CD4-positive, alpha-beta memory T cell (primary cell): ENCODE measurements around the gene PFDN1. TPM values are rescaled to one million over a fixed set of nuclear protein-coding genes. Genes with fewer than 3 reads are reported as not detected.

ENCODE experiments used
- CTCF ChIA-PET: fragments of 350-600 bp; sonication (Branson Sonifier 250); formaldehyde crosslinking; loops from one replicate; lab custom pipeline; 2021; ENCODE audit warnings: inconsistent platforms; ENCODE audit not compliant: partially characterized antibody; lab: Charles Lee
- POLR2A ChIA-PET: fragments of 350-600 bp; sonication (Branson Sonifier 250); formaldehyde crosslinking; loops from one replicate; lab custom pipeline; 2021; ENCODE audit not compliant: partially characterized antibody; lab: Charles Lee
- DNase-seq, 5 donors: peaks; one replicate each; pipeline versions ENCODE4 v3.0.0 to v3.0.0-alpha.2; 2020 to 2022; ENCODE audit warnings: mixed read lengths in 1 of 5
- H3K27ac ChIP-seq: one replicate; pipeline ENCODE4 v1.7.0; 2013; ENCODE audit warnings: low read depth, low read length
- H3K27me3 ChIP-seq: 2 replicates; pipeline ENCODE4 v1.7.0; 2013; ENCODE audit warnings: mild to moderate bottlenecking, low read length, moderate library complexity; ENCODE audit not compliant: insufficient read depth
- H3K36me3 ChIP-seq: 2 replicates; pipeline ENCODE4 v1.7.0; 2013; ENCODE audit warnings: mild to moderate bottlenecking, low read length, moderate library complexity; ENCODE audit not compliant: insufficient read depth
- H3K4me1 ChIP-seq: 2 replicates; pipeline ENCODE4 v1.7.0; 2013; ENCODE audit warnings: mild to moderate bottlenecking, low read length, moderate library complexity; ENCODE audit not compliant: insufficient read depth
- H3K4me3 ChIP-seq, 2 donors: one replicate each; pipeline ENCODE4 v1.7.0; 2013; ENCODE audit warnings: low read length in 2 of 2, mild to moderate bottlenecking in 1 of 2
- H3K9me3 ChIP-seq, 2 donors: one replicate each; pipeline ENCODE4 v1.7.0; 2013; ENCODE audit warnings: low read length in 2 of 2, control low read depth in 1 of 2; ENCODE audit not compliant: control insufficient read depth in 1 of 2
- H3K27ac Mint-ChIP-seq, 7 donors: one replicate each; pipeline ENCODE4 v1.8.0; 2020 to 2021; ENCODE audit warnings: mixed read lengths in 7 of 7, mild to moderate bottlenecking in 6 of 7, inconsistent platforms in 3 of 7, moderate library complexity in 3 of 7
- H3K27me3 Mint-ChIP-seq, 2 donors: one replicate each; pipeline ENCODE4 v1.8.0; 2020 to 2021; ENCODE audit warnings: mixed read lengths in 2 of 2
- H3K36me3 Mint-ChIP-seq, 2 donors: one replicate each; pipeline ENCODE4 v1.8.0; 2020 to 2021; ENCODE audit warnings: mixed read lengths in 2 of 2, inconsistent platforms in 1 of 2, mild to moderate bottlenecking in 1 of 2
- H3K4me1 Mint-ChIP-seq, 4 donors: one replicate each; pipeline ENCODE4 v1.8.0; 2020 to 2021; ENCODE audit warnings: mixed read lengths in 4 of 4, mild to moderate bottlenecking in 1 of 4
- H3K4me3 Mint-ChIP-seq, 8 donors: one replicate each; pipeline ENCODE4 v1.8.0; 2020 to 2021; ENCODE audit warnings: mixed read lengths in 8 of 8, mild to moderate bottlenecking in 7 of 8, moderate library complexity in 6 of 8, inconsistent platforms in 3 of 8
- H3K9me3 Mint-ChIP-seq, 8 donors: one replicate each; pipeline ENCODE4 v1.8.0; 2020 to 2021; ENCODE audit warnings: mixed read lengths in 8 of 8, mild to moderate bottlenecking in 5 of 8, inconsistent platforms in 3 of 8, moderate library complexity in 1 of 8
- intact Hi-C: fragments of 100-400 bp; cut with micrococcal nuclease; formaldehyde crosslinking; loops from one replicate; pipeline ENCODE4 v1.15.1; 2023
- polyA plus RNA-seq, 2 donors: library from polyadenylated mRNA; unstranded; fragments of 300-500 nt; fragmentation: Illumina TruSeq; gene quantifications; one replicate each; pipeline ENCODE4 v1.2.3, GENCODE V29; 2021
- total RNA-seq, 2 experiments: library from RNA; stranded (reverse); gene quantifications; one replicate each; pipeline ENCODE4 v1.2.3, GENCODE V29; 2021

Gene PFDN1
- total and polyA plus RNA-seq, 4 experiments from 2014 or later, result 24.8 to 223 (median 70.9) TPM

- peak overlapping the region in 1 of 7 donors; percentile 4 for H3K27ac Mint-ChIP-seq
- H3K36me3 ChIP-seq, result no peaks in the 10 kb centered on the region
- H3K4me3 ChIP-seq, result no peak overlapping the region
- H3K4me1 ChIP-seq, result peaks cover 29% of the 10 kb centered on the region
- H3K9me3 ChIP-seq, result no peaks in the 10 kb centered on the region
- H3K4me1 Mint-ChIP-seq, result peaks cover 34 to 55% (median 44%) of the 10 kb centered on the region in 4 donors
- no peaks in the 10 kb centered on the region for H3K27me3 ChIP-seq
- POLR2A ChIA-PET, result no interaction called here
- peaks cover 21 to 39% of the 10 kb centered on the region in 2 donors for H3K36me3 Mint-ChIP-seq
- no peaks in the 10 kb centered on the region for H3K27me3 Mint-ChIP-seq
- CTCF ChIA-PET, result no interaction called here
- H3K4me3 Mint-ChIP-seq, result no peak overlapping the region
- intact Hi-C loops, result loop anchor here (5.0 kb wide), 1 partner anchor 42 kb away; no protein-coding TSS in a partner anchor
- H3K9me3 Mint-ChIP-seq, result no peaks in the 10 kb centered on the region
- H3K27ac ChIP-seq, result no peak overlapping the region
- DNase-seq, result no peak
These were observed 3.8 kb downstream of the PFDN1 start for GRCh38 chr5:140299056-140299455.

DNA sequence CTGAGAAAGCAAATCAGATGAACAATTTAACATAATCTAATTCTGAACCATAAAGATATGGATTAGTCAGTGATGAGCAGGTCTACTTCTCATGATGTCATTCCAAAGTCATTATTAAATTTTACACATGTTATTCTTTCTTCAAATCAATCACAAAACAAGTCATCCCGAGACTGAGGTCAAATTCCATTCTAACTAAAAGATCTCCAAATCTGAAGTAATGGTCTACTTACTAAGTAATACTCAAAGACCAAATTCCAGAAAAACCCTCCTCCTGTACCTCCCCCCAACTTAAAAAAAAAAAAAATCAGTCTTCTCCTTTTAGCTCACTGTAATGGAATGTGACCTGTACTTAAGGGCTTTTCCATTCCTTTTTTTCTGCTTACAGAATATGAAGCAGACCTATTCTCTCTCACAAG lies 4.7 kb downstream of the PFDN1 start:
- Mint-ChIP-seq H3K36me3 (peaks cover 21 to 37% of the 10 kb centered on the region in 2 donors), H3K4me3 (no peak overlapping the region), H3K27ac (peak overlapping the region in 1 of 7 donors; percentile 25), H3K9me3 (no peaks in the 10 kb centered on the region), H3K4me1 (peaks cover 40 to 62% (median 50%) of the 10 kb centered on the region in 4 donors), H3K27me3 (no peaks in the 10 kb centered on the region)
- H3K27me3 ChIP-seq, result no peaks in the 10 kb centered on the region
- ChIA-PET POLR2A (no interaction called here), CTCF (interaction anchor here (1.0 to 1.5 kb wide), 3 partner anchors 53 to 60 kb away, joined by 3 to 6 read pairs (median 4); no protein-coding TSS in a partner anchor)
- H3K27ac ChIP-seq, result no peak overlapping the region
- H3K4me3 ChIP-seq, result no peak overlapping the region
- H3K4me1 ChIP-seq, result peaks cover 33% of the 10 kb centered on the region
- no peak for DNase-seq
- H3K36me3 ChIP-seq, result no peaks in the 10 kb centered on the region
- H3K9me3 ChIP-seq, result no peaks in the 10 kb centered on the region
- intact Hi-C loops, result loop anchor here (5.0 kb wide), 1 partner anchor 41 kb away; no protein-coding TSS in a partner anchor

DNA sequence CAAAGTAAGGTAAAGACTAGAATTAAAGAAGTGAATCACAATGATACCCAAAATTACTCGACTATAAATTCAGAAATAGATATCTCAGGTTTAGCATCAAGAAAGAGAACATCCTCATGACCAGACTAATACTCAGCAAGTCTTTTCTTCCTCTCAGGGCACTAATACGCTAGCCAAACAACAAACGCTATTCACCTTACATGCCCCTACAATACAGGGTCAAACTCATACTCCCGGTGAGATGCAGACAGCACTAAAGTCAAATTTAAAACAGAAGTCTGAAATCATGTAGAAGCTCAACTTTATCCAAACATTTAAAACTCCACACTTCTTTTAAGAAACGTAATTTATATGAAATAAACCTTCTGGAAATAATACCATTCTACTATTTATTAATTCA lies 5.6 kb downstream of the PFDN1 start:
- Mint-ChIP-seq H3K36me3 (peaks cover 21 to 33% of the 10 kb centered on the region in 2 donors), H3K9me3 (no peaks in the 10 kb centered on the region), H3K4me1 (peaks cover 38 to 57% (median 48%) of the 10 kb centered on the region in 4 donors), H3K27ac (no peak overlapping the region), H3K27me3 (no peaks in the 10 kb centered on the region), H3K4me3 (no peak overlapping the region)
- no peak for DNase-seq
- no peaks in the 10 kb centered on the region for H3K36me3 ChIP-seq
- intact Hi-C loops, result loop anchor here (5.0 kb wide), 1 partner anchor 40 kb away; no protein-coding TSS in a partner anchor
- no peak overlapping the region for H3K4me3 ChIP-seq
- CTCF ChIA-PET, result interaction anchor here (1.0 to 1.5 kb wide), 3 partner anchors 53 to 61 kb away, joined by 3 to 6 read pairs (median 4); no protein-coding TSS in a partner anchor
- H3K9me3 ChIP-seq, result no peaks in the 10 kb centered on the region
- H3K27ac ChIP-seq, result no peak overlapping the region
- H3K27me3 ChIP-seq, result no peaks in the 10 kb centered on the region
- peaks cover 38% of the 10 kb centered on the region for H3K4me1 ChIP-seq
- POLR2A ChIA-PET, result no interaction called here

GRCh38 chr5:140296289-140296688 lies 6.6 kb downstream of the PFDN1 start:
- ChIA-PET POLR2A (no interaction called here), CTCF (interaction anchor here (1.3 kb wide), 1 partner anchor 56 kb away, joined by 6 read pairs; no protein-coding TSS in a partner anchor)
- no peak overlapping the region for H3K4me3 Mint-ChIP-seq
- Histone ChIP-seq H3K27ac (no peak overlapping the region), H3K9me3 (no peaks in the 10 kb centered on the region), H3K36me3 (no peaks in the 10 kb centered on the region), H3K27me3 (no peaks in the 10 kb centered on the region), H3K4me3 (no peak overlapping the region), H3K4me1 (peaks cover 31% of the 10 kb centered on the region)
- no peaks in the 10 kb centered on the region for H3K27me3 Mint-ChIP-seq
- intact Hi-C loops, result loop anchor here (5.0 kb wide), 1 partner anchor 39 kb away; no protein-coding TSS in a partner anchor
- no peaks in the 10 kb centered on the region for H3K9me3 Mint-ChIP-seq
- no peak overlapping the region for H3K27ac Mint-ChIP-seq
- peaks cover 24 to 29% of the 10 kb centered on the region in 2 donors for H3K36me3 Mint-ChIP-seq
- no peak for DNase-seq
- H3K4me1 Mint-ChIP-seq, result peaks cover 37 to 50% (median 47%) of the 10 kb centered on the region in 4 donors

GRCh38 chr5:140295414-140295813 lies 7.5 kb downstream of the PFDN1 start:
- Mint-ChIP-seq H3K27me3 (no peaks in the 10 kb centered on the region), H3K9me3 (no peaks in the 10 kb centered on the region), H3K36me3 (peaks cover 27 to 30% of the 10 kb centered on the region in 2 donors), H3K4me1 (peaks cover 39 to 55% (median 48%) of the 10 kb centered on the region in 4 donors), H3K27ac (peak overlapping the region in 1 of 7 donors; percentile 22), H3K4me3 (peak overlapping the region in 1 of 8 donors; percentile 12)
- no peaks in the 10 kb centered on the region for H3K27me3 ChIP-seq
- intact Hi-C loops, result loop anchor here (5.0 kb wide), 1 partner anchor 38 kb away; no protein-coding TSS in a partner anchor
- H3K9me3 ChIP-seq, result no peaks in the 10 kb centered on the region
- POLR2A ChIA-PET, result no interaction called here
- peaks cover 31% of the 10 kb centered on the region for H3K4me1 ChIP-seq
- DNase-seq, result no peak
- H3K4me3 ChIP-seq, result no peak overlapping the region
- H3K36me3 ChIP-seq, result no peaks in the 10 kb centered on the region
- H3K27ac ChIP-seq, result no peak overlapping the region
- CTCF ChIA-PET, result interaction anchor here (0.8 to 1.3 kb wide), 2 partner anchors 51 to 57 kb away, joined by 4 to 6 read pairs; no protein-coding TSS in a partner anchor

- H3K4me1 Mint-ChIP-seq, result peaks cover 40 to 54% (median 46%) of the 10 kb centered on the region in 4 donors
- peak overlapping the region in 3 of 7 donors; percentile 6 to 66 (median 53) for H3K27ac Mint-ChIP-seq
- H3K36me3 Mint-ChIP-seq, result peaks cover 22 to 26% of the 10 kb centered on the region in 2 donors
- no peaks in the 10 kb centered on the region for H3K27me3 Mint-ChIP-seq
- no peaks in the 10 kb centered on the region for H3K9me3 ChIP-seq
- peaks cover 31% of the 10 kb centered on the region for H3K4me1 ChIP-seq
- ChIA-PET POLR2A (interaction anchor here (0.5 to 1.0 kb wide), 2 partner anchors 8 to 17 kb away, joined by 4 read pairs; partner anchors contain the start of gene PFDN1), CTCF (no interaction called here)
- H3K4me3 ChIP-seq, result no peak overlapping the region
- H3K9me3 Mint-ChIP-seq, result no peaks in the 10 kb centered on the region
- no peaks in the 10 kb centered on the region for H3K27me3 ChIP-seq
- DNase-seq, result no peak
- H3K27ac ChIP-seq, result no peak overlapping the region
- no peaks in the 10 kb centered on the region for H3K36me3 ChIP-seq
- intact Hi-C loops, result loop anchor here (5.0 kb wide), 1 partner anchor 37 kb away; no protein-coding TSS in a partner anchor
- H3K4me3 Mint-ChIP-seq, result no peak overlapping the region
These were observed 8.1 kb downstream of the PFDN1 start for GRCh38 chr5:140294753-140295152.

DNA sequence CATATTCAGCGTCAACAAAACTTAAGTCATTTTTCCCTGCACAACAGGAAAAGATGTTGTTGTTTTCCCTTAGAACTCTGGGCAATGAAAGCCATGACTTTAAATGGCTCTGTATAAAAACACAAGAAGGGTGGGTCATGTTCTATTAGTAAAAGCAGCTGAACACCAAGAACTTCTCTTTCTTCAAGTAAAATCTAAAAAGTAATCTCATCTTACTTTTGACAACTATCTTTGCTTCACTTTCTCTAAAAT lies 9.1 kb downstream of the PFDN1 start:
- Histone ChIP-seq H3K9me3 (no peaks in the 10 kb centered on the region), H3K27ac (no peak overlapping the region), H3K36me3 (no peaks in the 10 kb centered on the region), H3K4me1 (peaks cover 31% of the 10 kb centered on the region), H3K27me3 (no peaks in the 10 kb centered on the region), H3K4me3 (no peak overlapping the region)
- ChIA-PET POLR2A (interaction anchor here (0.6 to 1.0 kb wide), 2 partner anchors 9 to 397 kb away, joined by 3 to 4 read pairs; partner anchors contain the start of gene PFDN1), CTCF (interaction anchor here (1.3 kb wide), 1 partner anchor 49 kb away, joined by 3 read pairs; no protein-coding TSS in a partner anchor)
- peaks cover 19 to 23% of the 10 kb centered on the region in 2 donors for H3K36me3 Mint-ChIP-seq
- no peak overlapping the region for H3K4me3 Mint-ChIP-seq
- no peak for DNase-seq
- H3K9me3 Mint-ChIP-seq, result no peaks in the 10 kb centered on the region
- no peaks in the 10 kb centered on the region for H3K27me3 Mint-ChIP-seq
- intact Hi-C loops, result no loop called here
- H3K27ac Mint-ChIP-seq, result no peak overlapping the region
- peaks cover 43 to 60% (median 52%) of the 10 kb centered on the region in 4 donors for H3K4me1 Mint-ChIP-seq
